Measurements from ENCODE around the gene DPY19L2.
"Not testable (repeated sequence)": the region's sequence is repeated elsewhere in the genome, so short reads cannot be mapped to it uniquely, and the experiment has no call there.

The DPY19L2 gene

GRCh38 chr12:63537838-63538237 lies 130.5 kb downstream of the DPY19L2 start:
- DNase-seq: not testable (repeated sequence)

DNA sequence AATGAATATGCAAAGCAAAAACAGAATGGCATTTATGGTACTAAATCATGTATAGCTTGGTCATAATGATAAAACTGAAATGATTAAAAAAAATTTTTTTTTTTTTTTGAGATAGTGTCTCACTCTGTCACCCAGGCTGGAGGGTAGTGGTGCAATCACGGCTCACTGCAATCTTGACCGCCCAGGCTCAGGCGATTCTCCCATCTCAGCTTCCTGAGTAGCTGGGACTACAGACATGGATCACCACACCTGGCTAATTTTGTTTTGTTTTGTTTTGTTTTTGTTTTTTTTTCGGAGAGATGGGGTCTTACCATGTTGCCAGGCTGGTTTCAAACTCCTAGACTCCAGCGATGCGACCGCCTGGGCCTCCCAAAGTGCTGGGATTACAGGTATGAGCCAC lies 138.7 kb downstream of the DPY19L2 start:
- not testable (repeated sequence) for DNase-seq

DNA sequence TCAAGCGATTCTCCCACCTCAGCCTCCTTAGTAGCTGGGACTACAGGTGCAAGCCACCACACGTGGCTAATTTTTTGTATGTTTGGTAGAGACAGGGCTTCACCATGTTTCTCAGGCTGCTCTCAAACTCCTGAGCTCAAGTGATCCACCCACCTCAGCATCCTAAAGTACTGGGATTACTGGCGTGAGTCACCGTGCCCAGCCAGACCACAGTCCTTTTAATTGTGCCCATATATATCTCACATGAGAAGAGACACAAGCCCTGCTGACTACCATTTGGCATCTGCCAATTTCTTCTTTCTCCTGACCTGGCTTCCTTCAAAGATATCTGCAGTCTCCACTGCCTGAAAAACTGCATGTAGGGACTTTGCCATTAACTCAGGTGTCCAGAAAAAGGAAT lies 142.5 kb downstream of the DPY19L2 start:
- no peak for DNase-seq

DNA sequence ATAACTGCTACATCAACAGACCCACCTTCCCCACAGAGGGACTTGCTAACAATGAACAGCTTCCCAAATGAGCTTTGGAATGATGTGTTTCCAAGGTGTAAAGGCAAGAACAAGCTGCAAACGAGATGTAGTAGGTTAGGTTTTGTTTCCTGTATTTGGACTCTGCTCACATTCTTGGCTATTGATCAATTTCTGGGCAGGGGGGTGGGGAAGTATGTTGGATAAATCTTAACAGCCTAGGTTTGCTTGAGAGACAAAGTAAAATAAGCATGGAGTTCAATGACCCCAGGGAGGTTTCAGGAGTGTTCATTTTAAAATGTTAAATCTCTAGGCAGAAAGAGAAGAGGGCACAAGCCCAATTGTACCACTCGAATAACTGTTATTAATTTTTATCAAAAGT lies 146.6 kb downstream of the DPY19L2 start:
- no peak for DNase-seq
